SJCRH30 (cell line): ENCODE data around the gene MMD2. TPM values are rescaled to one million over a fixed set of nuclear protein-coding genes. Genes with fewer than 3 reads are reported as not detected.
"Not testable (repeated sequence)": the region's sequence is repeated elsewhere in the genome, so short reads cannot be mapped to it uniquely, and the experiment has no call there.

Source experiments
- DNase-seq, 2 experiments: peaks; one replicate each; pipeline ENCODE4 v3.0.0-alpha.2; 2015 to 2020
- H3K27ac ChIP-seq: fragments of 250-450 bp; sonication (Bioruptor Pico); 2 replicates; pipeline ENCODE4 v1.5.1; 2020; ENCODE audit warnings: mild to moderate bottlenecking, moderate library complexity
- H3K27me3 ChIP-seq: fragments of 250-450 bp; sonication (Bioruptor Pico); 2 replicates; pipeline ENCODE4 v1.5.1; 2020; ENCODE audit warnings: mild to moderate bottlenecking, moderate library complexity
- H3K36me3 ChIP-seq: fragments of 250-450 bp; sonication (Bioruptor Pico); 2 replicates; pipeline ENCODE4 v1.5.1; 2020; ENCODE audit warnings: mild to moderate bottlenecking, moderate library complexity
- H3K4me1 ChIP-seq: fragments of 250-450 bp; sonication (Bioruptor Pico); 2 replicates; pipeline ENCODE4 v1.5.1; 2020; ENCODE audit warnings: mild to moderate bottlenecking, moderate library complexity
- H3K4me3 ChIP-seq: fragments of 250-450 bp; sonication (Bioruptor Pico); 2 replicates; pipeline ENCODE4 v1.5.1; 2020; ENCODE audit warnings: mild to moderate bottlenecking, moderate library complexity
- H3K9me3 ChIP-seq: fragments of 250-450 bp; sonication (Bioruptor Pico); replicated peaks from 2 replicates; pipeline ENCODE4 v1.5.1; 2020; ENCODE audit warnings: mild to moderate bottlenecking, moderate library complexity
- total RNA-seq: library from RNA; depleted of rRNA; stranded (reverse); fragments of >200 nt; shearing (Covaris generic); gene quantifications from 2 replicates; pipeline ENCODE4 v1.2.3, GENCODE V29; 2014; rRNA removed

The MMD2 gene
- not detected in 2 replicates for total RNA-seq

- H3K4me1 ChIP-seq = no peaks in the 10 kb centered on the region
- H3K36me3 ChIP-seq = no peaks in the 10 kb centered on the region
- no peaks in the 10 kb centered on the region; the same call in 1 of the 2 replicates for H3K27me3 ChIP-seq
- DNase-seq = no peak
- no peak within 1 kb of the TSS for H3K4me3 ChIP-seq
- no peak within 1 kb of the TSS for H3K27ac ChIP-seq
- no peaks in the 10 kb centered on the region; the same call in 1 of the 2 replicates for H3K9me3 ChIP-seq
Measured at GRCh38 chr7:4958477-4959301, at the start of gene MMD2. MMD2 (minus strand) TSS chr7:4959187; CDS start chr7:4959017, 170 bp downstream.

GRCh38 chr7:5005066-5005465 is 46.1 kb upstream of the MMD2 start:
- no peak for DNase-seq
- no peak overlapping the region for H3K4me3 ChIP-seq
- H3K27ac ChIP-seq = no peak overlapping the region
- H3K4me1 ChIP-seq = no peaks in the 10 kb centered on the region
- H3K27me3 ChIP-seq = no peaks in the 10 kb centered on the region
- 0 out of 2 replicates have a peak, but pooled peaks cover 2% of the 10 kb centered on the region for H3K36me3 ChIP-seq
- no peaks in the 10 kb centered on the region for H3K9me3 ChIP-seq

GRCh38 chr7:5001911-5002310 is 42.9 kb upstream of the MMD2 start:
- H3K9me3 ChIP-seq = no peaks in the 10 kb centered on the region
- no peak for DNase-seq

GRCh38 chr7:5001003-5001402 is 42.0 kb upstream of the MMD2 start:
- Histone ChIP-seq H3K36me3 (no peaks in the 10 kb centered on the region; the same call in 1 of the 2 replicates), H3K9me3 (no peaks in the 10 kb centered on the region), H3K27me3 (no peaks in the 10 kb centered on the region), H3K4me3 (no peak overlapping the region), H3K27ac (no peak overlapping the region), H3K4me1 (no peaks in the 10 kb centered on the region)
- no peak for DNase-seq

More at GRCh38 chr7:5001911-5002310, 42.9 kb upstream of the MMD2 start:
- Histone ChIP-seq H3K4me1 (no peaks in the 10 kb centered on the region), H3K27ac (no peak overlapping the region), H3K27me3 (no peaks in the 10 kb centered on the region), H3K36me3 (no peaks in the 10 kb centered on the region; the same call in 1 of the 2 replicates), H3K4me3 (no peak overlapping the region)

- Histone ChIP-seq H3K27ac (no peak overlapping the region), H3K27me3 (no peaks in the 10 kb centered on the region), H3K4me1 (no peaks in the 10 kb centered on the region), H3K4me3 (no peak overlapping the region), H3K9me3 (no peaks in the 10 kb centered on the region), H3K36me3 (no peaks in the 10 kb centered on the region; the same call in 1 of the 2 replicates)
- DNase-seq = no peak
Measured at GRCh38 chr7:4999369-4999950, 40.5 kb upstream of the MMD2 start.

- H3K36me3 ChIP-seq = no peaks in the 10 kb centered on the region; the same call in 1 of the 2 replicates
- DNase-seq = no peak
Measured at GRCh38 chr7:4998910-4999309, 39.9 kb upstream of the MMD2 start.

GRCh38 chr7:4998244-4998643 is 39.3 kb upstream of the MMD2 start:
- no peak for DNase-seq
- Histone ChIP-seq H3K4me1 (no peaks in the 10 kb centered on the region), H3K36me3 (no peaks in the 10 kb centered on the region; the same call in 1 of the 2 replicates), H3K27me3 (no peaks in the 10 kb centered on the region), H3K9me3 (no peaks in the 10 kb centered on the region), H3K4me3 (no peak overlapping the region), H3K27ac (no peak overlapping the region)

More at GRCh38 chr7:4998910-4999309, 39.9 kb upstream of the MMD2 start:
- Histone ChIP-seq H3K27ac (no peak overlapping the region), H3K9me3 (no peaks in the 10 kb centered on the region), H3K4me3 (no peak overlapping the region), H3K27me3 (no peaks in the 10 kb centered on the region), H3K4me1 (no peaks in the 10 kb centered on the region)

- DNase-seq = no peak
- H3K27ac ChIP-seq = no peak overlapping the region
- no peaks in the 10 kb centered on the region for H3K27me3 ChIP-seq
- no peak overlapping the region for H3K4me3 ChIP-seq
- H3K4me1 ChIP-seq = no peaks in the 10 kb centered on the region
- no peaks in the 10 kb centered on the region; the same call in 1 of the 2 replicates for H3K36me3 ChIP-seq
- no peaks in the 10 kb centered on the region for H3K9me3 ChIP-seq
Measured at GRCh38 chr7:4996696-4997222, 37.8 kb upstream of the MMD2 start.

- H3K36me3 ChIP-seq = no peaks in the 10 kb centered on the region; the same call in 1 of the 2 replicates
- H3K4me3 ChIP-seq = no peak overlapping the region
- H3K4me1 ChIP-seq = no peaks in the 10 kb centered on the region
- no peaks in the 10 kb centered on the region for H3K27me3 ChIP-seq
- no peak for DNase-seq
- no peaks in the 10 kb centered on the region for H3K9me3 ChIP-seq
- no peak overlapping the region for H3K27ac ChIP-seq
Measured at GRCh38 chr7:4995429-4995969, 36.5 kb upstream of the MMD2 start.

- H3K36me3 ChIP-seq = peaks cover 5% of the 10 kb centered on the region
Measured at GRCh38 chr7:4993471-4993870, 34.5 kb upstream of the MMD2 start.

GRCh38 chr7:4982741-4983140 is 23.8 kb upstream of the MMD2 start:
- H3K4me1 ChIP-seq, H3K27me3 ChIP-seq, H3K4me3 ChIP-seq, H3K9me3 ChIP-seq, DNase-seq, H3K27ac ChIP-seq: not testable (repeated sequence)
- peaks cover 26% of the 10 kb centered on the region for H3K36me3 ChIP-seq

More at GRCh38 chr7:4993471-4993870, 34.5 kb upstream of the MMD2 start:
- Histone ChIP-seq H3K4me3 (no peak overlapping the region), H3K27ac (no peak overlapping the region), H3K9me3 (no peaks in the 10 kb centered on the region), H3K4me1 (no peaks in the 10 kb centered on the region), H3K27me3 (no peaks in the 10 kb centered on the region)
- no peak for DNase-seq

GRCh38 chr7:4981295-4981890 is 22.4 kb upstream of the MMD2 start:
- not testable (repeated sequence) for DNase-seq, H3K27me3 ChIP-seq, H3K27ac ChIP-seq, H3K4me1 ChIP-seq, H3K9me3 ChIP-seq, H3K4me3 ChIP-seq
- H3K36me3 ChIP-seq = peaks cover 35% of the 10 kb centered on the region

GRCh38 chr7:4975626-4976025 is 16.6 kb upstream of the MMD2 start:
- not testable (repeated sequence) for H3K4me1 ChIP-seq, H3K27ac ChIP-seq, H3K9me3 ChIP-seq, DNase-seq, H3K4me3 ChIP-seq, H3K27me3 ChIP-seq
- H3K36me3 ChIP-seq = peaks cover 33% of the 10 kb centered on the region

GRCh38 chr7:4973728-4974198 is 14.8 kb upstream of the MMD2 start:
- Histone ChIP-seq H3K4me1 (no peaks in the 10 kb centered on the region), H3K27ac (peak overlapping the region; percentile 46), H3K4me3 (peak overlapping the region; percentile 75), H3K36me3 (peaks cover 18% of the 10 kb centered on the region), H3K9me3 (no peaks in the 10 kb centered on the region), H3K27me3 (no peaks in the 10 kb centered on the region)
- DNase-seq = peak; percentile 94 to 98
